Measurements from ENCODE around the gene SETDB1. TPM values are rescaled to one million over a fixed set of nuclear protein-coding genes. Genes with fewer than 3 reads are reported as not detected.

Gene SETDB1
- total and polyA plus RNA-seq, 2 of the 8 experiments (the other 6 are each of a cell fraction or from before 2014, with no cell fraction given) = 27.5 to 48.8 TPM

- H3K79me1 ChIP-seq (ENCODE audit: low read depth, low read length) = no peaks in the 10 kb centered on the region
- no peaks in the 10 kb centered on the region for H3K27me3 ChIP-seq (replicated peaks in 1 of 4; ENCODE audit: control insufficient read depth in 3 of 4, extremely low read depth in 1 of 4, insufficient read depth in 3 of 4, low read length in 3 of 4)
- H4K20me1 ChIP-seq (replicated peaks in 1 of 2; ENCODE audit: control insufficient read depth in 1 of 2, insufficient read depth in 2 of 2, low read length in 2 of 2) = peaks cover 0 to 2% of the 10 kb centered on the region in 2 experiments
- H3K4me2 ChIP-seq (ENCODE audit: insufficient read depth in 1 of 2, low read depth in 2 of 2, low read length in 2 of 2) = no peak overlapping the region
- POLR2A ChIA-PET (ENCODE audit: partially characterized antibody) = interaction anchor here (0.6 to 14.5 kb wide), 4 partner anchors 8 to 384 kb away, joined by 3 to 126 read pairs (median 10); partner anchors contain the start of gene ANXA9
- H3K56ac ChIP-seq (replicated peaks; ENCODE audit: insufficient read length, low read depth, low read length) = no peak overlapping the region
- no peak overlapping the region for H4K8ac ChIP-seq (ENCODE audit: extremely low read depth, insufficient read depth, low read length)
- no peak overlapping the region for H3K9ac ChIP-seq (replicated peaks in 1 of 4; ENCODE audit: extremely low read depth in 1 of 4, low read depth in 3 of 4, low read length in 3 of 4)
- H2BK12ac ChIP-seq (ENCODE audit: low read depth, low read length) = no peak overlapping the region
- peaks cover 13 to 71% (median 44%) of the 10 kb centered on the region in 4 experiments; a peak in 7 of 8 replicates for H3K36me3 ChIP-seq (ENCODE audit: control insufficient read depth in 2 of 4, insufficient read depth in 4 of 4, low read length in 3 of 4)
- FAIRE-seq (no peak), DNase-seq (ENCODE audit: low read depth in 1 of 2, low spot score in 2 of 2) (no peak)
- no peaks in the 10 kb centered on the region for H3K79me2 ChIP-seq (ENCODE audit: control insufficient read depth in 1 of 2, insufficient read depth in 2 of 2, low read length in 2 of 2)
- no peak overlapping the region for H3K23ac ChIP-seq (ENCODE audit: insufficient read length)
- H2BK5ac ChIP-seq (ENCODE audit: low read depth, low read length) = no peak overlapping the region
- H4K5ac ChIP-seq (ENCODE audit: insufficient read length, low read depth, low read length) = no peak overlapping the region
- H3K14ac ChIP-seq (ENCODE audit: insufficient read length) = no peak overlapping the region
- no peaks in the 10 kb centered on the region for H3K9me3 ChIP-seq (ENCODE audit: insufficient read depth in 2 of 2, low read depth in 1 of 2, low read length in 1 of 2)
- no peak overlapping the region for H3K4me3 ChIP-seq (ENCODE audit: extremely low read depth in 1 of 4, insufficient read depth in 2 of 4, low read depth in 3 of 4, low read length in 4 of 4)
- TF ChIP-seq KDM5A (IDR thresholded peaks at IDR 0.05; ENCODE audit: low read length) (no peak), TEAD4 (IDR thresholded peaks at IDR 0.05; ENCODE audit: low read depth, low read length) (no peak), E2F6 (IDR thresholded peaks at IDR 0.05) (no peak), TBP (IDR thresholded peaks at IDR 0.05; ENCODE audit: low read depth, low read length) (no peak), BACH1 (IDR thresholded peaks at IDR 0.05; ENCODE audit: low read length) (no peak), SRF (IDR thresholded peaks at IDR 0.05; ENCODE audit: low read depth, low read length) (no peak), BCL11A (IDR thresholded peaks at IDR 0.05; ENCODE audit: low read depth in 2 of 2, low read length in 2 of 2) (no peak), JUN (IDR thresholded peaks at IDR 0.05; ENCODE audit: low read depth, low read length) (no peak), SIRT6 (IDR thresholded peaks at IDR 0.05; ENCODE audit: low read length) (no peak), RXRA (IDR thresholded peaks at IDR 0.05; ENCODE audit: insufficient read depth, low read depth, low read length) (no peak), RAD21 (IDR thresholded peaks at IDR 0.05 in 1 of 2, conservative IDR thresholded peaks at IDR 0.05 in 1 of 2; ENCODE audit: low read depth in 2 of 2, low read length in 2 of 2) (no peak)
- H2BK20ac ChIP-seq (ENCODE audit: low read length) = no peak overlapping the region
- no peak overlapping the region for H4K91ac ChIP-seq (replicated peaks; ENCODE audit: insufficient read length, low read length)
- no peak overlapping the region for H3K4ac ChIP-seq (replicated peaks; ENCODE audit: insufficient read length, low read depth, low read length)
- no peak overlapping the region for H2BK120ac ChIP-seq (replicated peaks; ENCODE audit: low read depth, low read length)
- H3K4me1 ChIP-seq (replicated peaks in 1 of 4; ENCODE audit: control insufficient read depth in 3 of 4, insufficient read depth in 4 of 4, low read length in 3 of 4) = no peaks in the 10 kb centered on the region
- no peak overlapping the region for H2AFZ ChIP-seq (ENCODE audit: low read length)
- no peak overlapping the region for H2AK5ac ChIP-seq (ENCODE audit: low read depth, low read length)
- H2BK15ac ChIP-seq (ENCODE audit: low read length) = no peak overlapping the region
- no peaks in the 10 kb centered on the region for H3K23me2 ChIP-seq (ENCODE audit: low read depth, low read length)
- H3K27ac ChIP-seq (ENCODE audit: low read depth, low read length) = no peak overlapping the region
- CTCF ChIA-PET (ENCODE audit: partially characterized antibody) = interaction anchor here (0.6 to 2.2 kb wide), 4 partner anchors 16 to 337 kb away, joined by 3 to 12 read pairs (median 3); no protein-coding TSS in a partner anchor
- H3K18ac ChIP-seq (ENCODE audit: extremely low read depth, low read length) = no peak overlapping the region
Observed at GRCh38 chr1:150955280-150955679, 29.1 kb downstream of the SETDB1 start.

Data from H1 (cell line).